Measurements from ENCODE around the gene ITGB6. TPM values are rescaled to one million over a fixed set of nuclear protein-coding genes. Genes with fewer than 3 reads are reported as not detected.
A peak's percentile ranks its signal among the peaks of the same experiment; 100 is the strongest.

The ITGB6 gene
- total RNA-seq, 6 experiments from 2014 or later: 0.11 to 0.68 (median 0.44) TPM; not detected in 2

GRCh38 chr2:160091381-160091780, 108.7 kb downstream of the ITGB6 start:
- Histone ChIP-seq H3K4me3 (no peak overlapping the region), H3K27ac (no peak overlapping the region), H3K27me3 (no peaks in the 10 kb centered on the region), H3K4me1 (no peaks in the 10 kb centered on the region), H3K9me3 (peaks cover 0 to 13% (median 5%) of the 10 kb centered on the region in 4 donors), H3K36me3 (no peaks in the 10 kb centered on the region)
- no peak for ATAC-seq
- no peak for DNase-seq
- TF ChIP-seq CTCF (IDR thresholded peaks at IDR 0.05): no peak
- TF ChIP-seq POLR2A (IDR thresholded peaks at IDR 0.05): no peak
- intact Hi-C loops (cut with DNase I): no loop called here

- H3K9me3 ChIP-seq: peaks cover 0 to 16% (median 5%) of the 10 kb centered on the region in 4 donors
- H3K36me3 ChIP-seq: no peaks in the 10 kb centered on the region
- no peak overlapping the region for H3K4me3 ChIP-seq
- no peaks in the 10 kb centered on the region for H3K27me3 ChIP-seq
- peak in 2 of 4 donors; percentile 24 to 26 for TF ChIP-seq CTCF (IDR thresholded peaks at IDR 0.05)
- no peak for TF ChIP-seq POLR2A (IDR thresholded peaks at IDR 0.05)
- no peak overlapping the region for H3K27ac ChIP-seq
- intact Hi-C loops (cut with DNase I): no loop called here
- ATAC-seq (no peak), DNase-seq (no peak)
- 57% methylated on average over 4 of the region's 4 CpGs for WGBS (ENCODE audit: insufficient coverage, low coverage, low lambda C conversion rate, missing lambda C conversion rate)
- H3K4me1 ChIP-seq: no peaks in the 10 kb centered on the region
These were observed 112.0 kb downstream of the ITGB6 start for GRCh38 chr2:160087854-160088745.

- no peaks in the 10 kb centered on the region for H3K4me1 ChIP-seq
- intact Hi-C loops (cut with DNase I): no loop called here
- H3K36me3 ChIP-seq: no peaks in the 10 kb centered on the region
- H3K27ac ChIP-seq: no peak overlapping the region
- no peak overlapping the region for H3K4me3 ChIP-seq
- TF ChIP-seq CTCF (IDR thresholded peaks at IDR 0.05) (no peak), POLR2A (IDR thresholded peaks at IDR 0.05) (no peak)
- H3K9me3 ChIP-seq: peaks cover 0 to 16% (median 5%) of the 10 kb centered on the region in 4 donors
- WGBS (ENCODE audit: insufficient coverage, low coverage, low lambda C conversion rate, missing lambda C conversion rate): 65% methylated on average over 2 of the region's 3 CpGs
- DNase-seq (no peak), ATAC-seq (no peak)
- H3K27me3 ChIP-seq: no peaks in the 10 kb centered on the region
These were observed 114.4 kb downstream of the ITGB6 start for GRCh38 chr2:160085662-160086061.

GRCh38 chr2:160077912-160078810, 121.9 kb downstream of the ITGB6 start:
- no peak overlapping the region for H3K27ac ChIP-seq
- no peak overlapping the region for H3K4me3 ChIP-seq
- intact Hi-C loops (cut with DNase I): no loop called here
- TF ChIP-seq POLR2A (IDR thresholded peaks at IDR 0.05) (no peak), CTCF (IDR thresholded peaks at IDR 0.05) (no peak)
- H3K27me3 ChIP-seq: no peaks in the 10 kb centered on the region
- no peaks in the 10 kb centered on the region for H3K36me3 ChIP-seq
- H3K9me3 ChIP-seq: no peaks in the 10 kb centered on the region
- H3K4me1 ChIP-seq: no peaks in the 10 kb centered on the region
- DNase-seq: no peak
- WGBS (ENCODE audit: insufficient coverage, low coverage, low lambda C conversion rate, missing lambda C conversion rate): 67% methylated on average over 4 of the region's 4 CpGs
- no peak for ATAC-seq

All from right lobe of liver (tissue), 6 donors.